ENCODE data around the gene PPARG. TPM values are rescaled to one million over a fixed set of nuclear protein-coding genes. Genes with fewer than 3 reads are reported as not detected.

Gene PPARG
- total RNA-seq, 4 donors from 2014 or later, result 9.7 to 17.8 (median 11.7) TPM

- H3K4me3 ChIP-seq, result no peak overlapping the region
- H3K27ac ChIP-seq, result no peak overlapping the region
- no peak for DNase-seq (ENCODE audit: low spot score in 2 of 2)
- no peaks in the 10 kb centered on the region for H3K36me3 ChIP-seq
- H3K9me3 ChIP-seq, result no peaks in the 10 kb centered on the region
- TF ChIP-seq POLR2AphosphoS5 (IDR thresholded peaks at IDR 0.05) (no peak), POLR2A (IDR thresholded peaks at IDR 0.05) (no peak), EP300 (IDR thresholded peaks at IDR 0.05) (no peak)
- TF ChIP-seq, protein P1, sequence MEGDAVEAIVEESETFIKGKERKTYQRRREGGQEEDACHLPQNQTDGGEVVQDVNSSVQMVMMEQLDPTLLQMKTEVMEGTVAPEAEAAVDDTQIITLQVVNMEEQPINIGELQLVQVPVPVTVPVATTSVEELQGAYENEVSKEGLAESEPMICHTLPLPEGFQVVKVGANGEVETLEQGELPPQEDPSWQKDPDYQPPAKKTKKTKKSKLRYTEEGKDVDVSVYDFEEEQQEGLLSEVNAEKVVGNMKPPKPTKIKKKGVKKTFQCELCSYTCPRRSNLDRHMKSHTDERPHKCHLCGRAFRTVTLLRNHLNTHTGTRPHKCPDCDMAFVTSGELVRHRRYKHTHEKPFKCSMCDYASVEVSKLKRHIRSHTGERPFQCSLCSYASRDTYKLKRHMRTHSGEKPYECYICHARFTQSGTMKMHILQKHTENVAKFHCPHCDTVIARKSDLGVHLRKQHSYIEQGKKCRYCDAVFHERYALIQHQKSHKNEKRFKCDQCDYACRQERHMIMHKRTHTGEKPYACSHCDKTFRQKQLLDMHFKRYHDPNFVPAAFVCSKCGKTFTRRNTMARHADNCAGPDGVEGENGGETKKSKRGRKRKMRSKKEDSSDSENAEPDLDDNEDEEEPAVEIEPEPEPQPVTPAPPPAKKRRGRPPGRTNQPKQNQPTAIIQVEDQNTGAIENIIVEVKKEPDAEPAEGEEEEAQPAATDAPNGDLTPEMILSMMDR (IDR thresholded peaks at IDR 0.05), result no peak
- peaks cover 12% of the 10 kb centered on the region for H3K4me1 ChIP-seq
- 89% methylated on average over 9 of the region's 9 CpGs for WGBS
- peaks cover 8% of the 10 kb centered on the region for H3K27me3 ChIP-seq
Measured at GRCh38 chr3:12292770-12293169, 3.9 kb downstream of the PPARG start.

DNA sequence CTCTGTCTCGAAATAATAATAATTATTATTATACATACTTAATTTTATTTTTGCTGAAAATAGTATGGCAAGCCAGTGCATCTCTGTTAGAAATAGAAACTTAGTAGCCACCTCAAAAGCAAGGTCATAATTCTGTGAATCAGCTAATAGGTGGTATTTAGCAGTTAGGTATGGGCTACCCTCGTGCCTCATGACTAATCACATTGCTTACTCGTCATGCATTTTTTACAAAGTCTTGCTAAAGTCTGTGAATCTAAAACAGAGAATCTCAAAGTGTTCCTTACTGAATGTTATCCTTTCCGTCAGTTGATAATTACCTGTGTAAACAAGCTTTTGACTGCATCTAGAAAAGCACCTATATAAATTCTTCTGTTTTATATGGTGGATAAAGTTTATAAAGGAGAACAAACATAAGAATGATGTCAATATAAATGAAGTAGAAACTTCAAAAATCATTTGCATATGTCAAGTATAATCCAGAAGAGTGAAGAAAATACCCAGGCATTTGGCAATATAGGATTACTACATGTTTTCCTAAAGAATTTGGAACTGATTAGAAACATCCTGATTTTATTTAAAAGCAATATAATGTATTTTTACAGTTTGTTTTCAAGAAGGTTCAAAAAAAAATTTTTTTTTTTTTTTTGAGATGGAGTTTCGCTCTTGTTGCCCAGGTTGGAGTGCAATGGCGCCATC is 6.2 kb downstream of the PPARG start:
- TF ChIP-seq POLR2A (IDR thresholded peaks at IDR 0.05), result no peak
- TF ChIP-seq POLR2AphosphoS5 (IDR thresholded peaks at IDR 0.05), result no peak
- H3K36me3 ChIP-seq, result no peaks in the 10 kb centered on the region
- no peaks in the 10 kb centered on the region for H3K4me1 ChIP-seq
- no peak overlapping the region for H3K4me3 ChIP-seq
- no peak for DNase-seq (ENCODE audit: low spot score in 2 of 2)
- 90% methylated on average over 6 of the region's 6 CpGs for WGBS
- H3K27me3 ChIP-seq, result no peaks in the 10 kb centered on the region
- no peak overlapping the region for H3K27ac ChIP-seq
- no peaks in the 10 kb centered on the region for H3K9me3 ChIP-seq

DNA sequence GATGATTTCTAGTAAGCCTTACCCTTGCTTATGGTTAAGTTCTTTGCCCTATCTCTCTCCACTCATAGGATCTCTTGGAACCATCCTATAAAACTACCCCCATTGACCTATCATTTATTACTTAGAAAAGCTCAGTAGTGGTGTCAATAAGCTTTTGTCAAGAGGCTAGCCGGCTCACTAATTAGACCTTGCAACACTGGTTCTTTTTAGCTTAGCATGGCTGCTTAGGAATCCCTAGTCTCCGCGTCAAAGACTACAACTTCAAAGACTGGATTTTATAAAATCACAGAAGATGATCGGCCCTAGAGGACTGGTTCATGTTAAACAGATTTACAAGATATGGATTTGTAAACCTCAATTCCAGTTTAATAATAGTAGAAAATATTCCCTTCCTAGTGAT is 7.6 kb downstream of the PPARG start:
- no peak overlapping the region for H3K27ac ChIP-seq
- no peak overlapping the region for H3K4me3 ChIP-seq
- no peak for DNase-seq (ENCODE audit: low spot score in 2 of 2)
- no peaks in the 10 kb centered on the region for H3K9me3 ChIP-seq
- WGBS, result 87% methylated on average over 4 of the region's 4 CpGs
- TF ChIP-seq, protein P1 (IDR thresholded peaks at IDR 0.05), result no peak
- TF ChIP-seq POLR2A (IDR thresholded peaks at IDR 0.05), result no peak
- TF ChIP-seq EP300 (IDR thresholded peaks at IDR 0.05), result no peak
- no peak for TF ChIP-seq POLR2AphosphoS5 (IDR thresholded peaks at IDR 0.05)
- no peaks in the 10 kb centered on the region for H3K27me3 ChIP-seq
- no peaks in the 10 kb centered on the region for H3K36me3 ChIP-seq
- H3K4me1 ChIP-seq, result no peaks in the 10 kb centered on the region

DNA sequence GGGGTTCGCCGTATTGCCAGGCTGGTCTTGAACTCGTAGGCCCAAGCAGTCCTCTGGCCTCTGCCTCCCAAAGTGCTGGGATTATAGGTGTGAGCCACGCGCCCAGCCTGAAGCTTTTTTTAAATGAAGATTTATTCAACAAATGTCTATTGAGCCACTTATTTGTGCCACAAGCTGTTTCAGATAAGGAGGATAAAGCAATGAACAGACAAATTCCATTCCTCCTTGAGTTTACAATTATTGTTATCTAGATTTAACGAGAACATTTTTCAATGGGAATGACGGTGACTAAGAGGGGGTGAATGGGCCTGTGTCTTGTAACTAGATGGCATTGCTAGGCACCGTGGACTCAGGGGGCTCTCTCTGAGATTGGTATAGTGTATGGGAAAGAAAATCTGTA is 10.2 kb downstream of the PPARG start:
- Histone ChIP-seq H3K27me3 (no peaks in the 10 kb centered on the region), H3K9me3 (no peaks in the 10 kb centered on the region), H3K27ac (no peak overlapping the region), H3K4me3 (no peak overlapping the region), H3K36me3 (no peaks in the 10 kb centered on the region), H3K4me1 (no peaks in the 10 kb centered on the region)
- DNase-seq (ENCODE audit: low spot score in 2 of 2), result no peak
- no peak for TF ChIP-seq POLR2AphosphoS5 (IDR thresholded peaks at IDR 0.05)
- no peak for TF ChIP-seq POLR2A (IDR thresholded peaks at IDR 0.05)
- no peak for TF ChIP-seq EP300 (IDR thresholded peaks at IDR 0.05)
- TF ChIP-seq, protein P1 (IDR thresholded peaks at IDR 0.05), result no peak
- whole genome bisulfite sequencing, result 88% methylated on average over 8 of the region's 8 CpGs

DNA sequence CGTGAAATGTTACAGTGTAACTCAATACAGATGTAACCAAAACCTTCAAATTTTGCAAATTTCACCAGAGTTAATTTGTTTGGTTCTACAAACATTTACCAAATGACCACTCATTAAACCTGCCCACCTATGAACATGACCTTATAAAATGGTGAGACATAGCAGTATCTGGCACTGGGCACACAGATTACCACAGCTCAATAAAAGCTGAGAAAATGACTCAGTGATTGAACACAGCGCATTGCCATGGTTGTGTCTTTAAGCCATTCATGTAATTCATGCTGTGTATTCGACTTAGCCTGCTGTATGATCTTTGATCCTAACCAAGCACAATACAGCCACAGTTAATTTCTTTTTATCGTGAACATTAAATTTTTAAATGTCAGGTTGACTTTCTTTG is 11.3 kb downstream of the PPARG start:
- TF ChIP-seq POLR2AphosphoS5 (IDR thresholded peaks at IDR 0.05) (no peak), EP300 (IDR thresholded peaks at IDR 0.05) (no peak), POLR2A (IDR thresholded peaks at IDR 0.05) (no peak)
- TF ChIP-seq, protein P1 (IDR thresholded peaks at IDR 0.05), result no peak
- WGBS, result 75% methylated on average over 4 of the region's 4 CpGs

More for the DNA sequence above, 11.3 kb downstream of the PPARG start:
- Histone ChIP-seq H3K4me1 (no peaks in the 10 kb centered on the region), H3K36me3 (no peaks in the 10 kb centered on the region), H3K4me3 (no peak overlapping the region), H3K27ac (no peak overlapping the region), H3K9me3 (no peaks in the 10 kb centered on the region), H3K27me3 (no peaks in the 10 kb centered on the region)
- no peak for DNase-seq (ENCODE audit: low spot score in 2 of 2)

Measured in suprapubic skin (tissue), 4 donors.